Astrocyte (in vitro differentiated cells and primary cell): ENCODE results near the gene P3H3.

Experiments
- EZH2 ChIP-seq: IDR thresholded peaks from 2 replicates; pipeline ENCODE4 v1.6.1; 2012; ENCODE audit warnings: mild to moderate bottlenecking, low read length, inconsistent platforms; ENCODE audit not compliant: insufficient read depth
- TF ChIP-seq, protein P1 (sequence below): IDR thresholded peaks from 2 replicates; pipeline ENCODE4 v1.5.1; 2011; ENCODE audit warnings: low read depth, mild to moderate bottlenecking, inconsistent platforms, low read length, moderate library complexity; ENCODE audit not compliant: insufficient read depth

DNA sequence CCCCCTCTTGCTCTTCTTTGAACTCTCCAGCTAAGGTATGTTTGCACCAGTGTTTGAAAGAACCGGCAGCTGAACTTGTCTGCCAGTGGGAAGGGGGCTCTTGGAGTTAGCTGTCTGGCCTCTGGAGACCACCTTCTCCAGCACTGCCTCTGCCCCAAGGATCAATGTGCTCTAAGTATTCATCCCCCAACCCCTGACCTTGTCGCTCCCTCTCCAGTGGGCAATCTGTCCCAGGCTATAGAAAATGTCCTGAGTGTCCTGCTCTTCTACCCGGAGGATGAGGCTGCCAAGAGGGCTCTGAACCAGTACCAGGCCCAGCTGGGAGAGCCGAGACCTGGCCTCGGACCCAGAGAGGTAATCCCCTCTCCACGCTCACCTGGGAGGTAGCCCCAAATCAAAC is 2.8 kb downstream of the P3H3 start:
- TF ChIP-seq, protein P1, sequence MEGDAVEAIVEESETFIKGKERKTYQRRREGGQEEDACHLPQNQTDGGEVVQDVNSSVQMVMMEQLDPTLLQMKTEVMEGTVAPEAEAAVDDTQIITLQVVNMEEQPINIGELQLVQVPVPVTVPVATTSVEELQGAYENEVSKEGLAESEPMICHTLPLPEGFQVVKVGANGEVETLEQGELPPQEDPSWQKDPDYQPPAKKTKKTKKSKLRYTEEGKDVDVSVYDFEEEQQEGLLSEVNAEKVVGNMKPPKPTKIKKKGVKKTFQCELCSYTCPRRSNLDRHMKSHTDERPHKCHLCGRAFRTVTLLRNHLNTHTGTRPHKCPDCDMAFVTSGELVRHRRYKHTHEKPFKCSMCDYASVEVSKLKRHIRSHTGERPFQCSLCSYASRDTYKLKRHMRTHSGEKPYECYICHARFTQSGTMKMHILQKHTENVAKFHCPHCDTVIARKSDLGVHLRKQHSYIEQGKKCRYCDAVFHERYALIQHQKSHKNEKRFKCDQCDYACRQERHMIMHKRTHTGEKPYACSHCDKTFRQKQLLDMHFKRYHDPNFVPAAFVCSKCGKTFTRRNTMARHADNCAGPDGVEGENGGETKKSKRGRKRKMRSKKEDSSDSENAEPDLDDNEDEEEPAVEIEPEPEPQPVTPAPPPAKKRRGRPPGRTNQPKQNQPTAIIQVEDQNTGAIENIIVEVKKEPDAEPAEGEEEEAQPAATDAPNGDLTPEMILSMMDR: no peak
- no peak for TF ChIP-seq EZH2
